Fibroblast of pulmonary artery (primary cell): Measurements from ENCODE around the gene CBFB.

Source experiments
- DNase-seq: peaks from one replicate; pipeline ENCODE4 v3.0.0-alpha.2; 2010; ENCODE audit warnings: low read depth
- H3K4me3 ChIP-seq: replicated peaks from 2 replicates; pipeline ENCODE4 v1.5.1; 2011; ENCODE audit warnings: low read depth, mild to moderate bottlenecking, control low read depth, low read length, moderate library complexity
- CTCF ChIP-seq: IDR thresholded peaks from 2 replicates; pipeline ENCODE4 v1.5.1; 2011; ENCODE audit warnings: mild to moderate bottlenecking, control low read depth, low read length, inconsistent platforms; ENCODE audit errors: missing control alignments

The CBFB gene

GRCh38 chr16:67011274-67011673 lies 17.7 kb upstream of the CBFB start:
- no peak for TF ChIP-seq CTCF
- DNase-seq, result no peak
- H3K4me3 ChIP-seq, result no peak overlapping the region

- peak overlapping the region; percentile 43 for H3K4me3 ChIP-seq
- no peak for TF ChIP-seq CTCF
- DNase-seq, result no peak
Measured at GRCh38 chr16:67013233-67013822, 15.6 kb upstream of the CBFB start.

GRCh38 chr16:67013823-67014633 lies 14.9 kb upstream of the CBFB start:
- peak; percentile 79 for DNase-seq
- peak overlapping the region; percentile 43 for H3K4me3 ChIP-seq
- no peak for TF ChIP-seq CTCF

GRCh38 chr16:67014634-67015312 lies 14.2 kb upstream of the CBFB start:
- DNase-seq, result no peak
- peak overlapping the region; percentile 43 for H3K4me3 ChIP-seq
- no peak for TF ChIP-seq CTCF

- DNase-seq, result no peak
- TF ChIP-seq CTCF, result peak; percentile 2
- H3K4me3 ChIP-seq, result no peak overlapping the region
Measured at GRCh38 chr16:67015313-67015731, 13.6 kb upstream of the CBFB start.

- no peak overlapping the region for H3K4me3 ChIP-seq
- TF ChIP-seq CTCF, result no peak
Measured at GRCh38 chr16:67016143-67016542, 12.8 kb upstream of the CBFB start.

More at GRCh38 chr16:67016143-67016542, 12.8 kb upstream of the CBFB start:
- DNase-seq, result no peak
